Measurements from ENCODE around the gene CACNB4.

DNA sequence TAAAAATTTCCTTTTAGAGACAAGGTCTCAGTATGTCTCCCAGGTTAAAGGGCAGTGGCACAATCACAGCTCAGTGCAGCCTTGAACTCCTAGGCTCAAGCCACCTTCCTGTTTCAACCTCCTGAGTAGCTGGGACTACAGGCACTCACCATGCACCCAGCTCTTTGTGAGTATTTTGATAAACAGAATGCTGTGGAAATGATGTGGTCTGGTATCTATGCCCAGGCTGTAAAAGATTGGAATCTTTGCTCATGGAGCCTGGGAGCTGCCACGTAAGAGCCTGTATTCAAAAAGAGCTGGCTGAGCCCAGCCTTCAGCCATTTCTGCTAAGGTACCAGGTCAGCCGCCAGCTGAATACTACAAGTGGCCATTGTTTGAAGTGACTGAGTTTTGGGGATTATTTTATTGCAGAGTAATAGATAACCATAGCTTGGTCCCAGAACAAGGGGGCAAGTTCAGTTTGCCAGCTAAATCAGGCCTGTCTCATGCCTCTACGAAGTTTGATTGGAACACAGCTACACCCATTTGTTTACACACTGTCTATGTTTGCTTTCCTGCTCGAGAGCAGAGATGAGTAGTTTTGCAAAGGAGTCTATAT lies 249.3 kb downstream of the CACNB4 start:
- TF ChIP-seq, protein P1, sequence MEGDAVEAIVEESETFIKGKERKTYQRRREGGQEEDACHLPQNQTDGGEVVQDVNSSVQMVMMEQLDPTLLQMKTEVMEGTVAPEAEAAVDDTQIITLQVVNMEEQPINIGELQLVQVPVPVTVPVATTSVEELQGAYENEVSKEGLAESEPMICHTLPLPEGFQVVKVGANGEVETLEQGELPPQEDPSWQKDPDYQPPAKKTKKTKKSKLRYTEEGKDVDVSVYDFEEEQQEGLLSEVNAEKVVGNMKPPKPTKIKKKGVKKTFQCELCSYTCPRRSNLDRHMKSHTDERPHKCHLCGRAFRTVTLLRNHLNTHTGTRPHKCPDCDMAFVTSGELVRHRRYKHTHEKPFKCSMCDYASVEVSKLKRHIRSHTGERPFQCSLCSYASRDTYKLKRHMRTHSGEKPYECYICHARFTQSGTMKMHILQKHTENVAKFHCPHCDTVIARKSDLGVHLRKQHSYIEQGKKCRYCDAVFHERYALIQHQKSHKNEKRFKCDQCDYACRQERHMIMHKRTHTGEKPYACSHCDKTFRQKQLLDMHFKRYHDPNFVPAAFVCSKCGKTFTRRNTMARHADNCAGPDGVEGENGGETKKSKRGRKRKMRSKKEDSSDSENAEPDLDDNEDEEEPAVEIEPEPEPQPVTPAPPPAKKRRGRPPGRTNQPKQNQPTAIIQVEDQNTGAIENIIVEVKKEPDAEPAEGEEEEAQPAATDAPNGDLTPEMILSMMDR (IDR thresholded peaks at IDR 0.05), result no peak
- no peak for TF ChIP-seq POLR2AphosphoS5 (IDR thresholded peaks at IDR 0.05)
